ENCODE results near the gene MROH7.

MROH7 gene

GRCh38 chr1:54708385-54708784 lies 66.8 kb downstream of the MROH7 start:
- Histone ChIP-seq H3K27ac (ENCODE audit: low read depth in 2 of 2, low read length in 2 of 2) (no peak overlapping the region), H3K36me3 (ENCODE audit: control insufficient read depth in 2 of 2, insufficient read depth in 2 of 2, low read length in 2 of 2) (peaks cover 0 to 4% of the 10 kb centered on the region in 2 donors), H3K9me3 (ENCODE audit: control insufficient read depth in 2 of 2, low read length in 2 of 2) (no peaks in the 10 kb centered on the region), H3K9ac (ENCODE audit: low read depth in 1 of 2, low read length in 2 of 2) (no peak overlapping the region), H3K4me3 (ENCODE audit: low read length in 2 of 2) (no peak overlapping the region), H3K4me1 (ENCODE audit: control insufficient read depth in 2 of 2, insufficient read depth in 2 of 2, low read length in 2 of 2) (no peaks in the 10 kb centered on the region), H3K27me3 (ENCODE audit: control insufficient read depth in 2 of 2, insufficient read depth in 2 of 2, low read length in 2 of 2) (peaks cover 0 to 2% of the 10 kb centered on the region in 2 donors)

- Histone ChIP-seq H3K4me1 (ENCODE audit: control insufficient read depth in 2 of 2, insufficient read depth in 2 of 2, low read length in 2 of 2) (no peaks in the 10 kb centered on the region), H3K36me3 (ENCODE audit: control insufficient read depth in 2 of 2, insufficient read depth in 2 of 2, low read length in 2 of 2) (peaks cover 0 to 4% of the 10 kb centered on the region in 2 donors), H3K9ac (ENCODE audit: low read depth in 1 of 2, low read length in 2 of 2) (no peak overlapping the region)
Measured at GRCh38 chr1:54709547-54710292, 68.1 kb downstream of the MROH7 start.

GRCh38 chr1:54710434-54710833 lies 68.8 kb downstream of the MROH7 start:
- no peak overlapping the region for H3K4me3 ChIP-seq (ENCODE audit: low read length in 2 of 2)
- peaks cover 0 to 4% of the 10 kb centered on the region in 2 donors for H3K36me3 ChIP-seq (ENCODE audit: control insufficient read depth in 2 of 2, insufficient read depth in 2 of 2, low read length in 2 of 2)
- H3K9ac ChIP-seq (ENCODE audit: low read depth in 1 of 2, low read length in 2 of 2): no peak overlapping the region
- no peaks in the 10 kb centered on the region for H3K9me3 ChIP-seq (ENCODE audit: control insufficient read depth in 2 of 2, low read length in 2 of 2)
- peaks cover 3 to 5% of the 10 kb centered on the region in 2 donors for H3K4me1 ChIP-seq (ENCODE audit: control insufficient read depth in 2 of 2, insufficient read depth in 2 of 2, low read length in 2 of 2)
- H3K27ac ChIP-seq (ENCODE audit: low read depth in 2 of 2, low read length in 2 of 2): no peak overlapping the region
- peaks cover 0 to 2% of the 10 kb centered on the region in 2 donors for H3K27me3 ChIP-seq (ENCODE audit: control insufficient read depth in 2 of 2, insufficient read depth in 2 of 2, low read length in 2 of 2)

More at GRCh38 chr1:54709547-54710292, 68.1 kb downstream of the MROH7 start:
- Histone ChIP-seq H3K27me3 (ENCODE audit: control insufficient read depth in 2 of 2, insufficient read depth in 2 of 2, low read length in 2 of 2) (peaks cover 0 to 2% of the 10 kb centered on the region in 2 donors), H3K9me3 (ENCODE audit: control insufficient read depth in 2 of 2, low read length in 2 of 2) (no peaks in the 10 kb centered on the region), H3K4me3 (ENCODE audit: low read length in 2 of 2) (no peak overlapping the region), H3K27ac (ENCODE audit: low read depth in 2 of 2, low read length in 2 of 2) (no peak overlapping the region)

GRCh38 chr1:54710841-54711240 lies 69.3 kb downstream of the MROH7 start:
- Histone ChIP-seq H3K9me3 (ENCODE audit: control insufficient read depth in 2 of 2, low read length in 2 of 2) (no peaks in the 10 kb centered on the region), H3K27ac (ENCODE audit: low read depth in 2 of 2, low read length in 2 of 2) (no peak overlapping the region), H3K4me1 (ENCODE audit: control insufficient read depth in 2 of 2, insufficient read depth in 2 of 2, low read length in 2 of 2) (peaks cover 3 to 6% of the 10 kb centered on the region in 2 donors), H3K36me3 (ENCODE audit: control insufficient read depth in 2 of 2, insufficient read depth in 2 of 2, low read length in 2 of 2) (peaks cover 0 to 4% of the 10 kb centered on the region in 2 donors), H3K9ac (ENCODE audit: low read depth in 1 of 2, low read length in 2 of 2) (no peak overlapping the region), H3K27me3 (ENCODE audit: control insufficient read depth in 2 of 2, insufficient read depth in 2 of 2, low read length in 2 of 2) (peaks cover 0 to 2% of the 10 kb centered on the region in 2 donors), H3K4me3 (ENCODE audit: low read length in 2 of 2) (no peak overlapping the region)

- no peak overlapping the region for H3K4me3 ChIP-seq (ENCODE audit: low read length in 2 of 2)
- H3K9me3 ChIP-seq (ENCODE audit: control insufficient read depth in 2 of 2, low read length in 2 of 2): no peaks in the 10 kb centered on the region
- no peak overlapping the region for H3K9ac ChIP-seq (ENCODE audit: low read depth in 1 of 2, low read length in 2 of 2)
- H3K27me3 ChIP-seq (ENCODE audit: control insufficient read depth in 2 of 2, insufficient read depth in 2 of 2, low read length in 2 of 2): peaks cover 0 to 2% of the 10 kb centered on the region in 2 donors
- H3K36me3 ChIP-seq (ENCODE audit: control insufficient read depth in 2 of 2, insufficient read depth in 2 of 2, low read length in 2 of 2): peaks cover 0 to 2% of the 10 kb centered on the region in 2 donors
- no peak overlapping the region for H3K27ac ChIP-seq (ENCODE audit: low read depth in 2 of 2, low read length in 2 of 2)
- peaks cover 6 to 10% of the 10 kb centered on the region in 2 donors for H3K4me1 ChIP-seq (ENCODE audit: control insufficient read depth in 2 of 2, insufficient read depth in 2 of 2, low read length in 2 of 2)
Measured at GRCh38 chr1:54711536-54711935, 70.0 kb downstream of the MROH7 start.

DNA sequence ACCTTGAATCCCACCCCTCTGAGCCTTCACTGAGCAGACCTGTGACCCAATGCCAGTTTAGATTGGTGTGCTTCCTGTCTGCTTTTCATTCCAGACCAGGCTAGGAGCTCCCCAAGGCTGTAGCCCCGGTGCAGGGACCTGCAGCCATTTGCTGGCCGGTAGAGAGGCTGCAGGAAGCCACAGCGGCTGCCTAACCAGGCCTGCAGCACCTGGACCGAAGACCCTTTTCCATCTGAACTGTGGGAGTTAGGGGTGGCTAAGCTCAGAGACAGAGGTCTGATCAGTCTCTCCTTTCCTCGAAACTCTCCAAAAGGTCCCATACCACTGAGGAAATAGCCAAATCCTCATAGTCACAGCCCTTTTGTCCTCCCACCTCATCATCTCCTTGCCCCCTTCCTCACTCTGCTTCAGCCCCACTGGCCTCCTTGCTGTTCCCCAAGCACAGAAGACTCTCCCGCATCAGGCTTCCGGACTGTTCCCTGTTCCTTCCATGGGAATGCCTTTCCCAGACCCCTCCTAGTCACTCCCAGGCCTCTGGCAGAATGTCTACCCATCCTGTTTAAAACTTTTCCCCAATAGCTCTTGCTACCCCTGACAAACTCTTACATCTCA lies 73.4 kb downstream of the MROH7 start:
- H3K9ac ChIP-seq (ENCODE audit: low read depth in 1 of 2, low read length in 2 of 2): peak overlapping the region; percentile 61 to 85
- H3K9me3 ChIP-seq (ENCODE audit: control insufficient read depth in 2 of 2, low read length in 2 of 2): no peaks in the 10 kb centered on the region
- peaks cover 7% of the 10 kb centered on the region in 2 donors for H3K36me3 ChIP-seq (ENCODE audit: control insufficient read depth in 2 of 2, insufficient read depth in 2 of 2, low read length in 2 of 2)
- peak overlapping the region; percentile 93 to 94 for H3K4me3 ChIP-seq (ENCODE audit: low read length in 2 of 2)
- no peak overlapping the region for H3K27ac ChIP-seq (ENCODE audit: low read depth in 2 of 2, low read length in 2 of 2)
- H3K27me3 ChIP-seq (ENCODE audit: control insufficient read depth in 2 of 2, insufficient read depth in 2 of 2, low read length in 2 of 2): no peaks in the 10 kb centered on the region
- H3K4me1 ChIP-seq (ENCODE audit: control insufficient read depth in 2 of 2, insufficient read depth in 2 of 2, low read length in 2 of 2): peaks cover 6 to 10% of the 10 kb centered on the region in 2 donors

GRCh38 chr1:54715493-54716298 lies 74.1 kb downstream of the MROH7 start, which contains the start of gene TTC4:
Gene TTC4 (plus strand): TSS chr1:54715861. CDS start chr1:54715909, 48 bp downstream.
- Histone ChIP-seq H3K4me1 (ENCODE audit: control insufficient read depth in 2 of 2, insufficient read depth in 2 of 2, low read length in 2 of 2) (peaks cover 6 to 10% of the 10 kb centered on the region in 2 donors), H3K9me3 (ENCODE audit: control insufficient read depth in 2 of 2, low read length in 2 of 2) (no peaks in the 10 kb centered on the region), H3K4me3 (ENCODE audit: low read length in 2 of 2) (peak within 1 kb of the TSS; percentile 93 to 94), H3K9ac (ENCODE audit: low read depth in 1 of 2, low read length in 2 of 2) (peak within 1 kb of the TSS; percentile 82 to 85), H3K27ac (ENCODE audit: low read depth in 2 of 2, low read length in 2 of 2) (peak within 1 kb of the TSS; percentile 61 to 68), H3K27me3 (ENCODE audit: control insufficient read depth in 2 of 2, insufficient read depth in 2 of 2, low read length in 2 of 2) (no peaks in the 10 kb centered on the region), H3K36me3 (ENCODE audit: control insufficient read depth in 2 of 2, insufficient read depth in 2 of 2, low read length in 2 of 2) (peaks cover 7% of the 10 kb centered on the region in 2 donors)

DNA sequence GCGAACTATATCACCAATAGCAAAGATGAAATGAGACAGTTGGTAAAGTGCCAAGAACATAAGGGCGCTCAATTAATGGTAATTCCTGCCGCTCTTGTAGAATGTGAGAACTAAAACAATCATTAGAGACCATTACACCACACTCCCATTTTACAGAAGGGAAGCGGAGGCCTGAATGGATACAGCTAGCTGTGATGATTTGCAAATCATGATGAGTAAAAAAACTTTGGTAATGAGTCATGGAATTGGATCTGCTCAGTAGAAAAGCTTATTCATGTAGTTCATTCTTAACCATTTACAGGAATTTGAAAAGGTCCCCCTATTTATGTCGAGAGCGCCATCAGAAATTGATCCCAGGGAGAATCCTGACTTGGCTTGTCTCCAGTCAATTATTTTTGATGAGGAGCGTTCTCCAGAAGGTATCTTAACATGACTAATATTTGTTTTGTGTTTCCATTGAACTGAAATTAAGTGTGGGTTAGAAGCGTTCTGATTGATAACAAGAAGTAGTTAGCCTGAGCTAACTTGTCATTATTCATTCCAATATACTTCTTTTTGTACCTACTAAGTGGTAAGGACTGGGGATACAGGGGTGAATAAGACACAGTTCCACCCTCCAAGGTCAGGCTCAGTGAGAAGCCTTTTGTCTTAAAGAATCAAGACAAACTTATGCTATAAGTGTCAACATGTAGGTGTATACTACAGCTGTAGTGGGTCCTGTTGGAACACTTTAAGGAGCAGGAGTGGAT lies 74.9 kb downstream of the MROH7 start:
- Histone ChIP-seq H3K9ac (ENCODE audit: low read depth in 1 of 2, low read length in 2 of 2) (peak overlapping the region; percentile 82 to 85), H3K4me1 (ENCODE audit: control insufficient read depth in 2 of 2, insufficient read depth in 2 of 2, low read length in 2 of 2) (peaks cover 6 to 10% of the 10 kb centered on the region in 2 donors), H3K36me3 (ENCODE audit: control insufficient read depth in 2 of 2, insufficient read depth in 2 of 2, low read length in 2 of 2) (peaks cover 9 to 11% of the 10 kb centered on the region in 2 donors), H3K4me3 (ENCODE audit: low read length in 2 of 2) (peak overlapping the region; percentile 93 to 94), H3K9me3 (ENCODE audit: control insufficient read depth in 2 of 2, low read length in 2 of 2) (no peaks in the 10 kb centered on the region), H3K27me3 (ENCODE audit: control insufficient read depth in 2 of 2, insufficient read depth in 2 of 2, low read length in 2 of 2) (no peaks in the 10 kb centered on the region), H3K27ac (ENCODE audit: low read depth in 2 of 2, low read length in 2 of 2) (peak overlapping the region in 1 of 2 donors; percentile 68)

DNA sequence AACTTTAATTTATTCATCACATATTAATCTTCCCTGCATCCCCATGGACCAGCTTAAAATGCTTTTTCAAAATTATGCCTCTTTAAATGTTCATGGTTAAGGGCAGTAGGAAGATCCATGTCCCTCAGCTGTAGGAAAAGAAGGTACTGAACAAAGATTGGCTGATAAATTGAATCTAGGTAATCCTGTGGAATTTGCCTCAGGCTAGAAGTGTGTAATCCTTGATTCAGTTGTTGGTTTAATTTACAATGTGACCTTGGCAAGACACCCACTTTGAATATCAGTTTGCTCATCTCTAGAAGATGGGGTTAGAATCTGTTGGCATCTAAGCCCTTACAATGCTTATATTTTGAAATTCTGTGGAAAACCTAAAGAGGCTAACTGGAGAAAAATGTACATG lies 80.1 kb downstream of the MROH7 start:
- no peaks in the 10 kb centered on the region for H3K27me3 ChIP-seq (ENCODE audit: control insufficient read depth in 2 of 2, insufficient read depth in 2 of 2, low read length in 2 of 2)
- no peak overlapping the region for H3K9ac ChIP-seq (ENCODE audit: low read depth in 1 of 2, low read length in 2 of 2)
- H3K4me1 ChIP-seq (ENCODE audit: control insufficient read depth in 2 of 2, insufficient read depth in 2 of 2, low read length in 2 of 2): no peaks in the 10 kb centered on the region
- no peak overlapping the region for H3K4me3 ChIP-seq (ENCODE audit: low read length in 2 of 2)
- no peaks in the 10 kb centered on the region for H3K9me3 ChIP-seq (ENCODE audit: control insufficient read depth in 2 of 2, low read length in 2 of 2)
- H3K36me3 ChIP-seq (ENCODE audit: control insufficient read depth in 2 of 2, insufficient read depth in 2 of 2, low read length in 2 of 2): peaks cover 37 to 49% of the 10 kb centered on the region in 2 donors
- no peak overlapping the region for H3K27ac ChIP-seq (ENCODE audit: low read depth in 2 of 2, low read length in 2 of 2)
